K562 (cell line): ENCODE data around the gene TMC6. TPM values are rescaled to one million over a fixed set of nuclear protein-coding genes. Genes with fewer than 3 reads are reported as not detected.

Experiments used
- CCAR2 ChIP-seq: fragments of 200-400 bp; formaldehyde crosslinking; IDR thresholded peaks from 2 replicates; pipeline ENCODE4 v1.6.1; 2017; ENCODE audit warnings: mild to moderate bottlenecking, low read depth, low read length
- CREM ChIP-seq: IDR thresholded peaks from 2 replicates; pipeline ENCODE4 v1.6.1; 2014; ENCODE audit warnings: antibody characterized with exemption, low read depth
- CTBP1 ChIP-seq: fragments of 450-650 bp; IDR thresholded peaks from 2 replicates; pipeline ENCODE4 v1.6.1; 2016; ENCODE audit warnings: borderline replicate concordance
- ESRRB ChIP-seq: fragments of 250-450 bp; sonication (Bioruptor Pico); IDR thresholded peaks from 2 replicates; pipeline ENCODE4 v1.5.0; 2020; ENCODE audit warnings: mild to moderate bottlenecking, moderate library complexity, borderline replicate concordance
- HDAC2 ChIP-seq: fragments of 450-650 bp; IDR thresholded peaks from 2 replicates; pipeline ENCODE4 v1.6.1; 2016; ENCODE audit warnings: mild to moderate bottlenecking
- HDAC3 ChIP-seq: fragments of 450-650 bp; IDR thresholded peaks from 2 replicates; pipeline ENCODE4 v1.6.1; 2018; ENCODE audit warnings: borderline replicate concordance, mild to moderate bottlenecking, moderate library complexity; ENCODE audit not compliant: partially characterized antibody
- JUND ChIP-seq, 2 experiments: IDR thresholded peaks; 2 replicates in 1 of 2; 3 replicates in 1 of 2; pipeline ENCODE4 v1.6.1; 2011; ENCODE audit warnings: borderline replicate concordance in 2 of 2, low read depth in 2 of 2, low read length in 2 of 2, improper control_type of control experiment in 1 of 2, missing biosample characterization in 1 of 2, missing genetic modification characterization in 1 of 2, missing genetic modification reagents in 1 of 2
- LEF1 ChIP-seq: fragments of 450-650 bp; IDR thresholded peaks from 2 replicates; pipeline ENCODE4 v1.6.1; 2016; ENCODE audit warnings: mild to moderate bottlenecking
- POLR2G ChIP-seq: fragments of 200-400 bp; formaldehyde crosslinking; IDR thresholded peaks from 2 replicates; pipeline ENCODE4 v1.6.1; 2017; ENCODE audit warnings: low read depth, mild to moderate bottlenecking, antibody characterized with exemption, low read length, moderate library complexity
- RBM25 ChIP-seq: fragments of 200-400 bp; formaldehyde crosslinking; IDR thresholded peaks from 2 replicates; pipeline ENCODE4 v1.6.1; 2018; ENCODE audit warnings: low read length, low read depth, moderate library complexity; ENCODE audit not compliant: severe bottlenecking
- SIX5 ChIP-seq, 2 experiments: IDR thresholded peaks; 2 replicates each; pipeline ENCODE4 v1.6.1; 2011; ENCODE audit warnings: low read length in 2 of 2, borderline replicate concordance in 1 of 2, low read depth in 1 of 2, mild to moderate bottlenecking in 1 of 2, moderate library complexity in 1 of 2; ENCODE audit not compliant: insufficient read depth in 1 of 2
- SPI1 ChIP-seq: IDR thresholded peaks from 2 replicates; pipeline ENCODE4 v1.6.1; 2011; ENCODE audit warnings: low read depth, low read length, control low read depth, borderline replicate concordance
- SREBF1 ChIP-seq: fragments of 150-350 bp; IDR thresholded peaks from 2 replicates; pipeline ENCODE4 v1.6.1; 2014; ENCODE audit warnings: antibody characterized with exemption, low read depth, low read length, borderline replicate concordance
- SREBF2 ChIP-seq: sonication (generic); formaldehyde crosslinking; IDR thresholded peaks from 2 replicates; pipeline ENCODE4 v1.4.0; 2020; ENCODE audit warnings: mild to moderate bottlenecking, missing genetic modification reagents
- SRSF1 ChIP-seq: fragments of 200-400 bp; formaldehyde crosslinking; IDR thresholded peaks from 2 replicates; pipeline ENCODE4 v1.6.1; 2017; ENCODE audit warnings: mild to moderate bottlenecking, low read depth, low read length, moderate library complexity
- ZEB2 ChIP-seq: fragments of 450-650 bp; IDR thresholded peaks from 2 replicates; pipeline ENCODE4 v1.6.1; 2016
- ZNF133 ChIP-seq: fragments of 250-450 bp; sonication (Bioruptor Pico); IDR thresholded peaks from 2 replicates; pipeline ENCODE4 v1.4.0; 2020; ENCODE audit warnings: mild to moderate bottlenecking
- ZNF384 ChIP-seq: IDR thresholded peaks from 2 replicates; pipeline ENCODE4 v1.6.1; 2012; ENCODE audit warnings: low read depth, low read length, improper control_type of control experiment
- ZNF551 ChIP-seq: fragments of 250-450 bp; sonication (Bioruptor Pico); IDR thresholded peaks from 2 replicates; pipeline ENCODE4 v1.5.0; 2021; ENCODE audit warnings: mild to moderate bottlenecking, moderate library complexity
- ZZZ3 ChIP-seq: fragments of 450-650 bp; IDR thresholded peaks from 2 replicates; pipeline ENCODE4 v1.6.1; 2016; ENCODE audit warnings: antibody characterized with exemption, mild to moderate bottlenecking, moderate library complexity
- polyA plus RNA-seq, 8 experiments: library from polyadenylated mRNA; depleted of rRNA in 4 of 8; stranded (reverse) in 5 of 8; unstranded in 3 of 8; fragments of >200 nt; fragmentation: Nextera tagmentation in 2 of 8; fragmentation: Illumina TruSeq in 1 of 8; extraction: Ambion mirVana in 2 of 8; extraction: Trizol in 1 of 8; gene quantifications; 2 replicates each; pipeline versions ENCODE4 v1.2.1 to v1.2.3, GENCODE V29; 2011 to 2014; ENCODE audit warnings: inconsistent platforms in 1 of 8, missing spikeins in 1 of 8
- total RNA-seq, 7 experiments: library from RNA; depleted of rRNA in 6 of 7; stranded (reverse); fragments of >200 nt in 6 of 7; fragmentation: Illumina TruSeq in 2 of 7; extraction: Trizol in 2 of 7; gene quantifications; 2 replicates each; pipeline versions ENCODE4 v1.2.1 to v1.2.3, GENCODE V29; 2011 to 2021; ENCODE audit warnings: low replicate concordance in 1 of 7
- TF ChIP-seq, protein P1 (sequence below): fragments of 450-650 bp; IDR thresholded peaks from one replicate; pipeline ENCODE4 v1.6.1; 2018; ENCODE audit warnings: mild to moderate bottlenecking, moderate library complexity; ENCODE audit not compliant: partially characterized antibody
- TF ChIP-seq, protein P2 (sequence below): fragments of 450-650 bp; formaldehyde crosslinking; IDR thresholded peaks from 2 replicates; pipeline ENCODE4 v1.4.0; 2020; ENCODE audit warnings: mild to moderate bottlenecking, mixed read lengths
- TF ChIP-seq, protein P3 (sequence below): sonication (generic); formaldehyde crosslinking; IDR thresholded peaks from 2 replicates; pipeline ENCODE4 v1.8.0; 2022; ENCODE audit warnings: missing genetic modification reagents, mild to moderate bottlenecking, moderate library complexity, borderline replicate concordance
- TF ChIP-seq, protein P4 (sequence below): fragments of 450-650 bp; formaldehyde crosslinking; IDR thresholded peaks from 2 replicates; pipeline ENCODE4 v1.4.0; 2022; ENCODE audit warnings: mild to moderate bottlenecking, moderate library complexity

Gene TMC6
- total and polyA plus RNA-seq, 9 of the 15 experiments (the other 6 are each of a cell fraction or from before 2014, with no cell fraction given): 4.1 to 351 (median 66.9) TPM

DNA sequence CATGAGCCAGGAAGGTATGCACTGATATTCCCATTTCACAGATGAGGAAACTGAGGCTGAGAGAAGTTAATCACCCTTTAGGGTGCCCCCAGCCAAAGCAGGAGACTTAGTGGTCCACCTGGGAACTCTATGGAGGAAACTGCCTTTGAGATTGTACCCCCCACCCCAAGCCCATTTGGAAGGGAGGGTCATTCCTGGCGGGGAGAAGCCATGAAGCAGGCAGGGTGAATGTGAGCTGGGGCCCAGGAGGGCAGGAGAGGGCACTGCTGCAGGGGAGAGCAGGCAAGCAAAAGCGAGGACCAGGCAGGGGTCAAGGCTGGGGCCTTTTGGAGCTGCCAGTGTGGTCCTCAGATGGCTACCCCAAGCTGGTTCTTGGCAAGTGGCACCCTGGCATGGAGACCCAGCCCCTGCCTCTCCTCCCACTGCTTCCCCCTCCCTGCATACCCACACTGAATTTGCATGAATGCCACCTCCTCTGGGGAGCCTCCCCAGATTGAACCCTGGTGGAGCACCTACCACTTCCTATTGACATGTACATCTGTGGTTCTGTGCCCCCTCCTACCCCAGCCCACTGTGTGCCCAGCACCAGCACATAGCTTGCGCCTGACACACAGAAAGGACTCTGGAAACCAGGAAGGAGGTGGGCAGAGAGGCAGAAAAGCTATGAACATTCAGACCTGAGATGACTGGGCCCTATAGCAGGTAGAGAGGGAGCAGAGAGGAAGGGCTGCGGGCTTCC, 965 bp upstream of the TMC6 start (continued):
- TF ChIP-seq, protein P1, sequence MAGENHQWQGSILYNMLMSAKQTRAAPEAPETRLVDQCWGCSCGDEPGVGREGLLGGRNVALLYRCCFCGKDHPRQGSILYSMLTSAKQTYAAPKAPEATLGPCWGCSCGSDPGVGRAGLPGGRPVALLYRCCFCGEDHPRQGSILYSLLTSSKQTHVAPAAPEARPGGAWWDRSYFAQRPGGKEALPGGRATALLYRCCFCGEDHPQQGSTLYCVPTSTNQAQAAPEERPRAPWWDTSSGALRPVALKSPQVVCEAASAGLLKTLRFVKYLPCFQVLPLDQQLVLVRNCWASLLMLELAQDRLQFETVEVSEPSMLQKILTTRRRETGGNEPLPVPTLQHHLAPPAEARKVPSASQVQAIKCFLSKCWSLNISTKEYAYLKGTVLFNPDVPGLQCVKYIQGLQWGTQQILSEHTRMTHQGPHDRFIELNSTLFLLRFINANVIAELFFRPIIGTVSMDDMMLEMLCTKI: no peak
- TF ChIP-seq, protein P2, sequence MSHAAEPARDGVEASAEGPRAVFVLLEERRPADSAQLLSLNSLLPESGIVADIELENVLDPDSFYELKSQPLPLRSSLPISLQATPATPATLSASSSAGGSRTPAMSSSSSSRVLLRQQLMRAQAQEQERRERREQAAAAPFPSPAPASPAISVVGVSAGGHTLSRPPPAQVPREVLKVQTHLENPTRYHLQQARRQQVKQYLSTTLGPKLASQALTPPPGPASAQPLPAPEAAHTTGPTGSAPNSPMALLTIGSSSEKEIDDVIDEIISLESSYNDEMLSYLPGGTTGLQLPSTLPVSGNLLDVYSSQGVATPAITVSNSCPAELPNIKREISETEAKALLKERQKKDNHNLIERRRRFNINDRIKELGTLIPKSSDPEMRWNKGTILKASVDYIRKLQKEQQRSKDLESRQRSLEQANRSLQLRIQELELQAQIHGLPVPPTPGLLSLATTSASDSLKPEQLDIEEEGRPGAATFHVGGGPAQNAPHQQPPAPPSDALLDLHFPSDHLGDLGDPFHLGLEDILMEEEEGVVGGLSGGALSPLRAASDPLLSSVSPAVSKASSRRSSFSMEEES (CRISPR knock-in tag): no peak; the same call in none of the 2 replicates
- TF ChIP-seq JUND (IDR thresholded peaks at IDR 0.05; ENCODE audit: borderline replicate concordance, low read depth, low read length) (no peak), JUND (tag; IDR thresholded peaks at IDR 0.05; ENCODE audit: borderline replicate concordance, low read depth, low read length) (no peak), HDAC2 (peak; percentile 97), ESRRB (CRISPR knock-in tag) (no peak), SREBF2 (no peak), RBM25 (peak; percentile 89), ZNF384 (no peak), ZNF551 (no peak), SPI1 (no peak), SREBF1 (no peak), ZNF133 (CRISPR knock-in tag) (no peak), CTBP1 (no peak), CREM (no peak), ZEB2 (no peak), SRSF1 (no peak), POLR2G (0 out of 2 replicates have a peak, but pooled peaks have one; percentile 8), HDAC3 (no peak), CCAR2 (no peak), SIX5 (IDR thresholded peaks at IDR 0.05; ENCODE audit: borderline replicate concordance in 1 of 2, insufficient read depth in 1 of 2, low read depth in 1 of 2, low read length in 2 of 2) (no peak), ZZZ3 (no peak), LEF1 (no peak)
- TF ChIP-seq, protein P3, sequence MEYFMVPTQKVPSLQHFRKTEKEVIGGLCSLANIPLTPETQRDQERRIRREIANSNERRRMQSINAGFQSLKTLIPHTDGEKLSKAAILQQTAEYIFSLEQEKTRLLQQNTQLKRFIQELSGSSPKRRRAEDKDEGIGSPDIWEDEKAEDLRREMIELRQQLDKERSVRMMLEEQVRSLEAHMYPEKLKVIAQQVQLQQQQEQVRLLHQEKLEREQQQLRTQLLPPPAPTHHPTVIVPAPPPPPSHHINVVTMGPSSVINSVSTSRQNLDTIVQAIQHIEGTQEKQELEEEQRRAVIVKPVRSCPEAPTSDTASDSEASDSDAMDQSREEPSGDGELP (CRISPR knock-in tag): no peak
- TF ChIP-seq, protein P4, sequence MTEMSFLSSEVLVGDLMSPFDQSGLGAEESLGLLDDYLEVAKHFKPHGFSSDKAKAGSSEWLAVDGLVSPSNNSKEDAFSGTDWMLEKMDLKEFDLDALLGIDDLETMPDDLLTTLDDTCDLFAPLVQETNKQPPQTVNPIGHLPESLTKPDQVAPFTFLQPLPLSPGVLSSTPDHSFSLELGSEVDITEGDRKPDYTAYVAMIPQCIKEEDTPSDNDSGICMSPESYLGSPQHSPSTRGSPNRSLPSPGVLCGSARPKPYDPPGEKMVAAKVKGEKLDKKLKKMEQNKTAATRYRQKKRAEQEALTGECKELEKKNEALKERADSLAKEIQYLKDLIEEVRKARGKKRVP (CRISPR knock-in tag): no peak
